Activated CD8-positive, alpha-beta memory T cell treated with anti-CD3 and anti-CD28 coated beads, Interleukin-2, amount 50 U/mL, for 48 hours (primary cell): ENCODE data around the gene MGAT4A.
"Not testable (repeated sequence)": the region's sequence is repeated elsewhere in the genome, so short reads cannot be mapped to it uniquely, and the experiment has no call there.

Experiments used
- DNase-seq: peaks from one replicate; pipeline ENCODE4 v3.0.0-alpha.2; 2020

The MGAT4A gene

DNA sequence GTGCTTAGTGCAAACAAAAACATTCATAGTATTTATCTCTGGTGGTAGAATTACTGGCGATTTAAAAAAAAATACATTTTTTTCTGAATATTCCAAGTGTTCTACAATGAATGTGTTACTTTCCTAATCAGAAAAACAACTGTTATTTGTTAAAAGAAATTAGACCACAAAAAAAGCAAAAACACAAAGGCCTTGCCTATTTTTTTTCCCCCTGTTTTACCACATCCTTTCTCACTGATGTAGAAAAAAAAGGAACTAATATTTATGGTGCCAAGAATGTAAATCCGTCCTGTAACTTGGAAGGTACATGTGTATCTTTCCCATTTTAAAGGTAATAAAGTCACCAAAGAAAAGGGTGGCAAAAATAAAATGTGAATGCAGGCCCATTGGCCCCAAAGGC lies 28.4 kb upstream of the MGAT4A start:
- DNase-seq: no peak

DNA sequence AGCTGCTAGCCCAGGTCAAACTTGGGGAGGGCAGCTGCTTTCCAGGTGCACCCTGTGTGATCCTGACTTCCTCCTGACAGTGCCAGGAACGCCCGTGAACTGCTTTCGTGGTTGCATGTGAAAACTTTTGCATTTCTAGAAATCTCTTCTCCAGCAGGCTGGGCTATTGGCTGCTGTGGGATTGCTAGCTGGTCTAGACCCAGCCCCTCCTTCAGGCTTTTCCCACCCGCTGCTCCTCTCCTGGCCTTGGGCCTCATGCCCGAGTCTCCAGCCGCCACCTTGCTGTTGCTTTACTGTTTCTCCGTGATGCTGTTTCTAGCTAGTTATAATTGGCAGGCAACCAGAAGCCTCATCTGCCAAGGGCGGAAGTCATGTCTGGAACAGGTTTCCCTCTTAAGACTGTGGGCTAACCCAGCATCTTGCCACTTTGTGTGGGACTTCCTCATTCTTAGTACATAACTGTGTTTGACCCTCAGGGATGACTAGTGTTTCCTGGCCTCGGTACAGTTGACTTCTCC lies 27.0 kb upstream of the MGAT4A start:
- DNase-seq: peak; percentile 69

DNA sequence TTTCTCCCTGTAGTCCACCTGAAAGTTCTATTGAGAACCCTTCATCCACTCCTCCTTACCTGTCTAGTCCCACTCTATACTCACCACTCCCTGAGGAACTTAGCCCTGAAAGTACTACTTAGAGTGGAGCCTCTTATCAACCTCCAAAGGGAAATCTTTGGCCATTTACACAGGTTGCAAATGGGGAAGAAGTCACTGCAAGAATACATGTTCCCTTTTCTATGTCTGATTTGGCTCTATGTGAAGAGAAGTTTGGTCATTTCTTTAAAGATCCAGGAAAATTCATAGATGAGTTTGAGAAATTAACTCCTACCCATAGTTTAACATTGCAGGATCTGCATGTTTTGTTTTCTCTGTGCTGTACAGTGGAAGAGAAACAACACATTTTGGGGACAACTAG lies 22.9 kb upstream of the MGAT4A start:
- DNase-seq: no peak

DNA sequence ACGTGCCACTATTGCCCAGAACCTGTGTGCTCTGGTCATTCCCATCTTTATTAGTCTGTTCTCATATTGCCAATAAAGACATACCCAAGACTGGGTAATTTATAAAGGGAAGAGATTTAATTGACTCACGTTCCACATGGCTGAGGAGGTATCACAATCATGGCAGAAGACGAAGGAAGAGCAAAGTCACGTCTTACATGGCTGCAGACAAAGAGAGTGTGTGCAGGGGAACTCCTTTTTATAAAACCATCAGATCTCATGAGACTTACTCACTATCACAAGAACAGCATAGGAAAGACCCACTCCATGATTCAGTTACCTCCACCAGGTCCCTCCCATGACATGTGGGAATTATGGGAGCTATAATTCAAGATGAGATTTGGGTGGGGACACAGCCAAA lies 21.8 kb upstream of the MGAT4A start:
- DNase-seq: not testable (repeated sequence)

DNA sequence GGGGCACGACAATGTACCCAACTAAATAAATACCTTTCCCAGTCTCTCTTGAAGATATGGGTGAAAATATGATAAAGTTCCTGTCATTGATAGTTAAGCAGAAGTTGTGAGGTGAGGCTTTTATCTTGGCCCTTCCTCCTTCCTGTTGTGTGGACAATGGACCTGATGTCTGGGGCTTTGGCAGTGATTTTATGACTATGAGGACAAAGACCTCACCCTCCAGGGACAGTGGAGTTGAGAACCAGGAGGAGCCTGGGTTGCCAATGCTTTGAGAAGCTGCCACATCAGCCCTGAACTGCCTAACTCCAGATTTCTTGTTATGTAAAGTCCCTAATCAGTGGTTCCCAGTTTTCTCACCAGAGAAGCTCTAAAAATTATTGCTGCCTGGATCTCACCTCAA lies 20.8 kb upstream of the MGAT4A start:
- no peak for DNase-seq

DNA sequence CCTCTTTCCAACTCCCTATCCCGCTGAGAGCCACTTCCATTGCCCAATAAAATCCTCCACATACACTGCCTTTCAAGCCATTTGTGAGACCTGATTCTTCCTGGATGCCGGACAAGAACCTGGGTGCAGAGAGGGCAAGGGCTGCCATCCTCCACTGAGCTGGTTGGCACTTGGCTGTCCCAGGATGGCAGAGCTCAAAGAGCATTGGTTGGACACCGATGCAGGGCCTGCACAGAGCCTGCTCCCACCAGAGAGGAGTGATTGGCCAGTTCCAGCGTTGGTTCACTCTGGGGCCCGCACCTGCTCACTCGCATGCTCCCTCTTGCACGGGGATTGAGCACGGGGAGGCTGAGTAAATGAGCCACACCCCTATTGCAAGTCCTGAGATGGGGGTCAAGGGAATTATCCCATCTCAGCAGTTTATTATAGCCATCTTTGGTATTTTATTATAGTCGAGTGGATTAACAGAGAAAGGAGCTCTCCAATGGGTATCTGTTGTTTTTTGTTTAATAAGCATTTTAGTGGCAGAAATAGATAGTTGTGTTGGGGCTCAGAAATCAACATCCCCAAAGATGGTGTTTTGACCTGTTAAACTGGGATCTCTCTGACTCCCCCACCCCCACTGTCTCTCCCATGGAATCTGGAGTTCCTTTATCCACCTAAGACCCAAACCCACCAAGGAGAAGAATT lies 19.8 kb upstream of the MGAT4A start:
- DNase-seq: no peak

DNA sequence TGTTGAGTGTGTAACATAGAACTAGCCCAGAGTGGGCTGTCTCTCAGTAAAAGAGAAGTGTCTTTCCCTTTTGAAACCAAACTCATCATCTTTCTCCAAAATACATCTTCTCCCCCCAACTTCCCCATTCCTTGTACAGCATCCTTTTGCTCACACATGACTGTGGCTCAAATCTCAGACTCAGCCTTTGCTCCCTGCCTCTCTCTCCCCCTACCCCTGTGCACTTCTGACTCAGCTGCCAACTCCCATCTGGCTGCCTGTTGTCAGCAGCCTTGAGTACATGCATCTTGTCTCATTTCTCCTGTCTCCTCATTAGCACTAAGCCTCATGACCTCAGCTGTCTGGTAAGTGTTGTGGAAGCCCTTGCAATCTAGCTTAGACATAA lies 18.1 kb upstream of the MGAT4A start:
- DNase-seq: no peak

DNA sequence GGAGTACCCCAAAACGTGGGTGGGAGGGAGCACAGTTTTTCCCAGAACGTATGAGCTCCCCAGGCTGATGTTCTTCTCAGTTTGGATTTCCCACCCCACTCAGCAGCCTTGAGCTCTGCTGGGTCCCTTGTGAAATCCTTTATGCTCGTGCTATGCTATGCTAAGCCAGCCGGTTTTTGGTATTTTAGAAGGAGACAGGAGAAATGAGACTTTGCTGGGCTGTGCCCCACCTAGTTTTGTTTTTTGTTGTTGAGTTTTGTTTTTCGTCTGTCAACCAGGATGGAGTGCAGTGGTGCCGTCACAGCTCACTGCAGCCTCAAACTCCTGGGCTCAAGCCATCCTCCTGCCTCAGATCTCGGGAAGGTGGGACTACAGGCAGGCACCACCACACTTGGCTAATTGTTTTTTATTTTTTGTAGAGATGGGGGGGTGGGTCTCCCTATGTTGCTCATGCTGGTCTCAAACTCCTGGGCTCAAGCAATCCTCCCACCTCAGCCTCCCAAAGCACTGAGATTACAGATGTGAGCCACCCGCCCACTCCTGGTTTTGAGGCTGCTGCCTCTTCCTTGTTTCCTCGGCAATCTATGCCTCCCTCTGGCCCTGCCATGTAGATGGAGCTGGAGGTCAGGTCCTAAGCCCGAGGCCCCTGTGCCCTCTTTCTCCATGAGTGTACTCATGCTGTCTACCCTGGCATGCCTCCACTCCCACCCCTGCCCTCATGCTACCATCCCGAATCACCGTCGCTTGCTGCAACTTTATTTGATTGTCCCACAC lies 17.5 kb upstream of the MGAT4A start:
- DNase-seq: no peak

DNA sequence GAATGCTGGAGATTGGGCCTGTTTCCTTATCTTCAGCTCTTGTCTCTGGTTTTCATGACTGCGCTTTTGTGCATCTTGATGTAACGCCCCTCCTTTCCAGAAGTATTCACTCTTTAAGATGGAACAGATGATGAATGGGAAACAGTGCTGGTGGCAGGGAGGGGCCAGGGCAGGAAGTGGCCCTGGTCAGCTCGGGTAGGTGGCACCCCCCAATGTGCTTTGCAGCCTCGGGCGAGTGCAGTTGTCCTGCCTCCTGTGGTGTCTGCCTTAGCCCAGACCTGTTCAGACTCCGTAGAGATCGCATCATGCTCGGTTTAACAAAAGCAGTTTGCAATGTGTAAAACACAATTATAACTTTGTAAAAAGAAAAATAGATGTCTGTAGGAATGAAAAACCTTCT lies 17.0 kb upstream of the MGAT4A start:
- DNase-seq: no peak

DNA sequence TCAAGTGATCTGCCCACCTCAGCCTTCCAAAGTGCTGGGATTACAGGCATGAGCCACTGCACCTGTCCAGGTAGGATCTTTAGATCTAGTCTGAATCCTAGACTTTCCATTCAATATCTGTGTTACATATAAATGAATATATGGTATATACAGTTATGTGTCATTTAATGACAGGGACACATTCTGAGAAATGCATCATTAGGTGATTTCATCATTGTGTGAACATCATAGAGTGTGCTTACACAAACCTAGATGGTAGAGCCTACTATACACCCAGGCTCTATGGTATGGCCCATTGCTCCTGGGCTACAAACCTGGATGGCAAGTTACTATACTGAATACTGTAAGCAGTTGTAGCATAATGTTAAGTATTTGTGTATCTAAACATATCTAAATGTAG lies 15.5 kb upstream of the MGAT4A start:
- DNase-seq: no peak

DNA sequence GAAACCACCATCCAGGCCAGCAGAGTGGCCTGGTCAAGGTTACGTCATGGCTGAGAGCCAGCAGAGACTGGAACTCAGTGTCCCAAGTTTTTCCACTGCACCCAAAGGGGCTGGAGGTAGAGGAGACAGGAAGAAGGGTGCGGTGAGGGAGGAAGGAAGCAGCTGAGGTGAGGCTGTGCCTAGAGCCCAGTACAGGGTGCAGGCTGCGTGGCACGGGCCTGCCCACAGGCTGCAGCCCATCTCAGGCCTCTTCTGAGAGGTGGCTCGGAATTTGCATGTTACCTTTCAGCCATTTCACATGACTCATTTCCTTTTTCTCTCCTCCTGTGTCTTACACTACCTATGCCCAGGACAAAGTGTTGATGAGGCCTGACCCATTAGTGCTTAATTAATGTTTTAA lies 13.7 kb upstream of the MGAT4A start:
- DNase-seq: no peak

DNA sequence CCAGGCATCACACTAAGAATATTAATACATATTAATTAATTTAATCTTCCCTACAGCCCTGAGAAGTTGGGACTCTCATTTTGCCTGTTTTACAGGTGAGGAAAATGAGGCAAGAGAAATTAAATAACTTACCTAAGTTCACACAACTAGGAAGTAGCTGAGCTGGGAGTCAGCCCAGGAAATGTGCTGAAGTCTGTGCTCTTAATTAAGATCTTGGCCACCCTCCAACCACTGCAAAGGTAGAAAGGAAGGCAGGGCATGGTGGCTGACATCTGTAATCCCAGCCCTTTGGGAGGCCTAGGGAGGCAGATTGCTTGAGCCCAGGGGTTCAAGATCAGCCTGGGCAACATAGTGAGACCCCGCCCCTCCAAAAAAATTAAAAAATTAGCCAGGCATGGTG lies 12.9 kb upstream of the MGAT4A start:
- no peak for DNase-seq

DNA sequence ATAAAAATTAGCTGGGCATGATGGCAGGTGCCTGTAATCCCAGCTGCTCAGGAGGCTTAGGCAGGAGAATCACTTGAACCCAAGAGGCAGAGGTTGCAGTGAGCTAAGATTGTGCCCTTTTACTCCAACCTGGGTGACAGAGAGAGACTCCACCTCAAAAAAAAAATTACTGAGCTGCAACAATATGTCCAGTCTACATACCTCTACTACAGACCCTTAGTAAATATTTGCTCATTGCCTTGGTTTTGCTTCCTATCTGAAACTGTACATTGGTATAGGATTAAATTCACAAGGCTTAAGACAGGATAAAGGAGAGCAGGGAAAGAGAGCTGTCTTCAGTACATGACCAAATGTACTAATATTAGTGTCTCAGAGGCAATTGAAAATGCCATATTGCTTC lies 8.1 kb upstream of the MGAT4A start:
- DNase-seq: no peak

DNA sequence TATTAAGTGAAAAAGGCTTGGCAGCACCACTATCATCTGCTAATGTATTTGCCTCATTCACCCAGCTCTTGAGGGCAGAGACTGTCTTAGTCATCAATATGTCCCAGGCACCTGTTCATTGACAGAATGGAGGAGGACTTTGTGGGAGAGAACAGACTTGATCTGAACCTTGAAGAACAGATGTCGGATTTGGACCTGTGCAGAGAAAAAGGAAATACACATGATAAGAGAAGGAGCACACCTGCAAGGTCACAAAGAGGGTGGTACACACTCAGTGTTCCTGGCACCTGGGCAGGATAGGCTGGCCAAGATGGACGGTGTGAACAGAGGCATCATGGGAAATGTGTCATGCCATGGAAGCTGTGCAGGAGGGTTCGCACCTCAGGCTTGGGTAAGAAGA lies 7.4 kb upstream of the MGAT4A start:
- DNase-seq: no peak

DNA sequence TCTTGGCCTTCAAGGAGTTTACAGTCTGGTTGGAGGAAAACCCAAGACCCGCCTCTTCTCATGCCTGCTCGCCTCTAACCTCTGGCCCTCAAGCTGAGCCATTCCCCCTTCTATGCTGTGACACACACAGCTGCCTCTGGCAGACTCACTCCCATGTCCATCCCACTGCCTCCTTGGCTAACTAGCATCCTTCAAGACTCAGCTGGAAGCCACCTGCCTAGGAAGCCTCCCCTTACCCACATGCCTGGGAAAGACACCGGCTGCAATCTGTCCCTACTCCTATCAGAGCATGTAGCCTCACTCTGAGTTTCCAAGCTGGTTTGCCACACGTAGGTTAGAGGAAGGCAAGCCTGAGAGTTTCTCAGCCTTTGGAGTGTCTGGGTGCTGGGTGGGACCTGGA lies 6.9 kb upstream of the MGAT4A start:
- DNase-seq: no peak

DNA sequence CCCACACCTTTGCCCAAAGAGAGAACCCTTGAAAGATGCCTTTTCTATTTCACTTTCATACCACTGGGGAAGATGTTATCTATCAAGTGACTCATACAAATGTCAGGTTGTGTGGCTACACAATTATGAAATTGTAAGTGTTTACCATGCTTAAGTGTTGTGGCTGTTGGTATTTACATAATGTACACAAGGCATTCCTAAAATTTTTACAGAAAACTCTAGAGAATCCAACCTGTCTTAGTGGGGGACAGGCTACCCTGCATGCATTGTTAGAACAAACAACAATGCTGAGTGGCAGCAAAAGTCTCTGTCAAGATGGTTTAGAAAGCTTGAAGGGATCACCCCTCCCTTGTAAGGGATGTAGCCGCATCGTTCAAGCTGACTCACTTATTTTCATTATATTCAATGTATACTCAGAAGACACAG lies 5.5 kb upstream of the MGAT4A start:
- no peak for DNase-seq

DNA sequence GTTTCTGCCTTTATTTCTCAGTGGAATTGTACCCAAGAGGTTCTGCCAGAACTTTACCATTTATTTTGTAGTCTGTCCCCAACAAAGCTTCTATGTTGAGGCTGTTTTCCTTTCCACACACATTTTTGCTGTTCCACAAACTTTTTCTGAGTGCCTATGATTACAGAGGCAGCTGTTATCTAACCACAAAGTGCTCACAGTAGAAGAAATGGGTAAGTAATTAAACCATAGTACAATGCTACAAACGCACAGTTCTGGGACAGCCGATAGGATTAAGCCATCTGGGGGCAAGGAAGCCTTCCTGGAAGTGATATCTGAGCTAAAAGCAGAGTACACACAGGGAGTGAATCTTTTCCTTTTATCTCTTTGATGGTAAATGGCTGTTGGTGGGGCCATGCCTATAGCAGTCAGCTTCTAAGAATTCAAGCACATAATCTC lies 3.9 kb upstream of the MGAT4A start:
- DNase-seq: no peak

DNA sequence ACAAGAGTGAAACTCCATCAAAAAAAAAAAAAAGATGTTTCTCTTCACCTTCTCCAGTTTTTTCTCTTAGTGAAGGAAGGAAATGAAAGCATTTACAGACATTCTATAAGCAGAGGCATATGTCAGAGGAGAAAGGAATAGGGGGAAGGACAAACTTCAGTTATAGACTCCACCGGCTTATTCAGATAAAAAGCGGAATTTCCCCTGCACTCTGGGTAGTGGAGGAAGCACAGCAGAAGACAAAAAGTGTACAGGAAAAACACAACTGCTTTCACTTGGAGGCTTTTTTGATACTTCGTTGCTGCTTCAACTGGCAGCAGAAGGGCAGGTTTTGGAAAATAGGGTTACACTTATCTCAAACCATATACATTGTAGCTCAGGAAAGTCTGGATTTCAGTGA lies 3.2 kb upstream of the MGAT4A start:
- no peak for DNase-seq

DNA sequence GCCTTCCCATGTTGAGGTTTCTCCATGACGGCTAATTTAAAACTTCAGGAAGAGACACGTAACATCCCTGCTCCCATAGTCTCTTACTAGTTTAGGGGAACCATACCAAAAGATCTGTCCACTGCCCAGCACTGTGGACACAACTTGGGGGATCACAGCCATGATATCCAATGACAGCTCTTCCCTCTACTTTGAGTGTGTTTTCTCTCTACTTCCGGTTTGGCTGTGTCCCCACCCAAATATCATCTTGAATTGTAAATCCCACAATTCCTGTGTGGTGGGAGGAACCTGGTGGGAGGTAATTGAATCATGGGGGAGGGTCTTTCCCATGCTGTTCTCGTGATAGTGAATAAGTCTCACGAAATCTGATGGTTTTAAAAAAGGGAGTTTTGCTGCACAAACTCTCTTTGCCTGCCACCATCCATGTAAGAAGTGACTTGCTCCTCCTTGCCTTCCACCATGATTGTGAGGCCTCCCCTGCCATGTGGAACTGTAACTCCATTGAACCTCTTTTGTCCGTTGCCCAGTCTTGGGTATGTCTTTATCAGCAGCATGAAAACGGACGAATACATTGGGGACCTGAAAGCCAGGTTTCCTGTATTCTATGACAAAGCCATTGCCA lies 1.6 kb upstream of the MGAT4A start:
- DNase-seq: no peak

DNA sequence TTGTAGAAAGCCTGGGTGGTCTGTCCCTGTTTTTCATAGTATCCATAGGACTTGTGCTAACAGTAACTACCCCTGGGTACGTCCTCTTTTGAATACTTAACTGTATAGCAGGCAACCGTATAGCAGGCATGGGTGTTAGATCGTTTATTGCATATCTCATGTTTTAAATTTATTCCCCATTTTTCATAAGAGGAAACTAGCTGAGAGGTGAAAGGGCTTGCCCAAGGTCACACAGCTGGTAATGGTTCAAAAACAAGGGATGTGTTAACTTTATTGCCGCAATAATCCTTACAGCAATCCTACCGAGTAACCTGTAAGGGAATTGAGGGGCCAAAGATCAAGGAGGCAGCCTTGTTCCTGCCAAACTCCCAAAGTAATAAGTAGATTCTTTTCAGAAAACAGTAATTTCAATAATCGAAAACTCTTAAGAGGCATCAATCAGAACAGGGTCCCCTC lies 990 bp upstream of the MGAT4A start:
- no peak for DNase-seq

DNA sequence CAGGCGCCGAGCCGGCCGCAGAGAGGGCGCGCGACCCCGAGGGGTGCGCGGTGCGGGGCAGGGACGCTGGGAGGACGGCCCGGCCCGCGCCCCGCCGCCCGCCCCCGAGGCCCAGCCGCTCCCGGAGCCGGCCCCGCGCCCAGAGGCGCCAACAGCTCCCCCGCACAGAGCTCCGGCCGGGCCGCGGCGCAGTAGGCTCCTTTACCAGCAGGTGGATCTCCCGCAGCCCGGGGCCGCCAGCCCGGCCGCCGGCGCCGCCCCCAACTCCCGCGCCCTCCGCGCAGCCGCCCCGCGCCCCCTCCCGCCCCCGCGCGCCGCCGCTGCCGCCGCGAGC lies 258 bp downstream of the MGAT4A start:
- DNase-seq: peak; percentile 80

DNA sequence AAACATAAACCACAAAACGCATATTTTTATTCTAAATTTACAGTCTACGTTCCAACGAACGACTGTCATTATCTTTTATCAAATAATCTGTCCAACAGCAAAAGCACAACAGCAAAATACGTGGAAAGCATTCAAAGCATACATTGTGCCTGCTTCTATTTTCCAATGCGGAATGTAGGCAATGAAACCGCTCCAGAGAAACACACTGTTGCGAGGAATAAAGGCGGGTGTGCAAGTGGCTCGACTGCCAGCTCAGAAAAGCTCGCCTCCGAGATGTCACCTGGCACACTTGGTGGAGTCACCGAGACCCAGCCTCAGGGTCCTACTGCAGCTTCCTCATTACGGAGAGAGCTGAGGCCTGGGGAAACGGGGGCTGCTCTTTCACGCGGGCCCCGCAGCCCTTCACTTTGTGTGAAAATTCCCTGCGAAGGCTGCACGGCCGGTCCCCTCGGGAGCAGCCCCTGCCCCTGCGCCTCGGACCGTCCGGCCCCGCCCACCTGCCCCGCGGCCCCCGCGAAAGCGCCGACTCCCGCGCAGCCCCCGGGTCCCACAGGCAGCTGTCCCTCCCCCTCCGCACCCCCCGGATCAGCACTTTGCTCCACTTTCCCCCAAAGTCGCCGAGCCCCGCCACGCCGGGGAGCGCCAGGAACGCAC lies 752 bp downstream of the MGAT4A start:
- peak; percentile 73 for DNase-seq

DNA sequence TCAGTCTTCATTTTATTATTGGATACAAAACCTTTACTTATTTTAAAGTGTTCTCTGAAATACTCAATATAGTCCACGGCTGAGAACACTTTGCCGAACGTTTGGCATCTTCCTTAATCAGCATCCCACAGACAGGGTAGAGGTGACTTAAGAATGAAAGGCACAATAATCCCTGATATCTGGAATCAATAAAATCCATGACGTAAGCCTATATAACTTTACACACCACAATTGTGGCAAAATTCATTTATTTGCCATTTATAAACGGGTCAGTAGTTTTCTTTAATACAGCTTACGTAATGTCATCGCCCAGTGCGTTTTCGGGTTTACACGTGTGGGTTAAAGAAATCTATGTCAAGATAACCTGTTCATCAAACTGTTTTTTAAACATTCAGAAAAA lies 1.3 kb downstream of the MGAT4A start:
- no peak for DNase-seq
